ENCODE data around the gene ENPP1.

Gene ENPP1

GRCh38 chr6:131861381-131861780 lies 53.6 kb downstream of the ENPP1 start:
- Histone ChIP-seq H3K36me3 (ENCODE audit: control insufficient read depth, insufficient read depth, low read length) (no peaks in the 10 kb centered on the region), H3K27ac (no peak overlapping the region), H3K4me3 (ENCODE audit: low read depth, low read length) (no peak overlapping the region), H3K9me3 (ENCODE audit: control insufficient read depth, low read length) (no peaks in the 10 kb centered on the region), H3K27me3 (ENCODE audit: control insufficient read depth, insufficient read depth, low read length) (no peaks in the 10 kb centered on the region), H3K4me1 (peaks cover 31% of the 10 kb centered on the region), H3K4me2 (ENCODE audit: low read length) (no peak overlapping the region), H2AFZ (no peak overlapping the region), H3K9ac (no peak overlapping the region), H3K79me2 (no peaks in the 10 kb centered on the region)
- no peak for TF ChIP-seq CTCF (IDR thresholded peaks at IDR 0.05)

DNA sequence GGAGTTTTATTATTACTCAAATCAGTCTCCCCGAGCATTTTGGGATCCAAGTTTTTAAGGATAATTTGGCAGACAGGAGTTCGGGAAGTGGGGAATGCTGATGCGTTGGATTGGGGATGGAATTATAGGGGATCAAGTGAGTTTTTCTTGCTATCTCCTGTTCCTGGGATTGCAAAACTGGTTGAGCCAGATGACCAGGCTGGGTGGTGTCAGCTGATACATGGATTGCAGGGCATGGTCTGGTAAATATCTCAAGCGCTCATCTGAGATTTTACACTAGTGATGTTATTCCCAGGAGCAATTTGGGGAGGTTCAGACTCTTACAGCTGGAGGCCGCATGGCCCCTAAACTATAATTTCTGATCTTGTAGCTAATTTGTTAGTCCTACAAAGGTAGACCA lies 54.7 kb downstream of the ENPP1 start:
- Histone ChIP-seq H3K79me2 (no peaks in the 10 kb centered on the region), H3K27ac (peak overlapping the region; percentile 61), H3K9ac (no peak overlapping the region), H3K4me1 (peaks cover 31% of the 10 kb centered on the region), H2AFZ (no peak overlapping the region), H3K4me3 (ENCODE audit: low read depth, low read length) (no peak overlapping the region), H3K27me3 (ENCODE audit: control insufficient read depth, insufficient read depth, low read length) (no peaks in the 10 kb centered on the region), H3K4me2 (ENCODE audit: low read length) (peak overlapping the region; percentile 26), H3K9me3 (ENCODE audit: control insufficient read depth, low read length) (no peaks in the 10 kb centered on the region), H3K36me3 (ENCODE audit: control insufficient read depth, insufficient read depth, low read length) (no peaks in the 10 kb centered on the region)
- no peak for TF ChIP-seq CTCF (IDR thresholded peaks at IDR 0.05)

DNA sequence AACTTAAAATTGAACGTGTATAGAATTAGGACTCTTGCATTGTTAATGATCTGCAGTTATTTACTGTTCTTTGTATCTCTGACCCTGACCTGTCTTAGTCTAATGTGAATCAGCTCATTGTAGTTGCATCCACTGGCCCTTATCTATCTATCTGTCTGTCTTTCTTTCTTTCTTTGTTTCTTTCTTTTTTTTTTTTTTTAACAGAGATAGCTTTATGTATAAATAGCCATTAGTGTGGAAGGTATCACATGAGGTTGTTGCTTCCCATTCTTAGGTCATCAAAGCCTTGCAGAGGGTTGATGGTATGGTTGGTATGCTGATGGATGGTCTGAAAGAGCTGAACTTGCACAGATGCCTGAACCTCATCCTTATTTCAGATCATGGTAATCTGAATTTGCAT lies 59.9 kb downstream of the ENPP1 start:
- no peaks in the 10 kb centered on the region for H3K27me3 ChIP-seq (ENCODE audit: control insufficient read depth, insufficient read depth, low read length)
- H2AFZ ChIP-seq, result no peak overlapping the region
- no peaks in the 10 kb centered on the region for H3K79me2 ChIP-seq
- no peak overlapping the region for H3K27ac ChIP-seq
- H3K4me1 ChIP-seq, result peaks cover under 1% of the 10 kb centered on the region
- H3K4me2 ChIP-seq (ENCODE audit: low read length), result no peak overlapping the region
- no peaks in the 10 kb centered on the region for H3K36me3 ChIP-seq (ENCODE audit: control insufficient read depth, insufficient read depth, low read length)
- H3K9ac ChIP-seq, result no peak overlapping the region
- no peak overlapping the region for H3K4me3 ChIP-seq (ENCODE audit: low read depth, low read length)
- no peaks in the 10 kb centered on the region for H3K9me3 ChIP-seq (ENCODE audit: control insufficient read depth, low read length)
- TF ChIP-seq CTCF (IDR thresholded peaks at IDR 0.05), result no peak

DNA sequence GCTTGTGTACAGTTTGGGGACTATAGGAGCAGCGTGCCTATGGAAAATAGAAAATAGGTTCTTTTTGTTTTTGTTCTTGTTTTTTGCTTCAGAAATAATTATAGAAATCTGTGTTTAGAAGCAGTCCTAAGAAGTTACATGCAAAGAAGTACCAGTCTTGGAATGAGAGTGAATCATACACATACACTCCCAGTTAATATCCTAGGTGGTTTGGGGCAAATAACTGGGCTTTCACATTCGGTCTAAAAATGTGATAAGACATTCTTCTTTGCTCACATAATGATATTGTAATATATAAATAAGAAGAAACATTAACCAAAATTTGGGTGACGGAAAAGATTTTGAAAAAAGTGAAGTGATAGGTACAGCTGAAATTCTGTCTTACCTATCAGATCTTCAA lies 61.0 kb downstream of the ENPP1 start:
- H3K9ac ChIP-seq, result no peak overlapping the region
- no peak overlapping the region for H3K4me2 ChIP-seq (ENCODE audit: low read length)
- no peaks in the 10 kb centered on the region for H3K4me1 ChIP-seq
- no peaks in the 10 kb centered on the region for H3K27me3 ChIP-seq (ENCODE audit: control insufficient read depth, insufficient read depth, low read length)
- no peak overlapping the region for H3K27ac ChIP-seq
- H3K79me2 ChIP-seq, result no peaks in the 10 kb centered on the region
- no peak overlapping the region for H2AFZ ChIP-seq
- H3K36me3 ChIP-seq (ENCODE audit: control insufficient read depth, insufficient read depth, low read length), result no peaks in the 10 kb centered on the region
- TF ChIP-seq CTCF (IDR thresholded peaks at IDR 0.05), result no peak
- H3K9me3 ChIP-seq (ENCODE audit: control insufficient read depth, low read length), result no peaks in the 10 kb centered on the region
- no peak overlapping the region for H3K4me3 ChIP-seq (ENCODE audit: low read depth, low read length)

- Histone ChIP-seq H3K27ac (no peak overlapping the region), H2AFZ (no peak overlapping the region), H3K4me1 (no peaks in the 10 kb centered on the region), H3K79me2 (no peaks in the 10 kb centered on the region), H3K4me3 (ENCODE audit: low read depth, low read length) (no peak overlapping the region), H3K27me3 (ENCODE audit: control insufficient read depth, insufficient read depth, low read length) (no peaks in the 10 kb centered on the region), H3K4me2 (ENCODE audit: low read length) (no peak overlapping the region), H3K9ac (no peak overlapping the region), H3K9me3 (ENCODE audit: control insufficient read depth, low read length) (no peaks in the 10 kb centered on the region), H3K36me3 (ENCODE audit: control insufficient read depth, insufficient read depth, low read length) (no peaks in the 10 kb centered on the region)
- no peak for TF ChIP-seq CTCF (IDR thresholded peaks at IDR 0.05)
These were observed 67.8 kb downstream of the ENPP1 start for GRCh38 chr6:131875647-131876046.
